GM20431 (cell line): ENCODE data around the gene PRMT1.
"Not testable (repeated sequence)": the region's sequence is repeated elsewhere in the genome, so short reads cannot be mapped to it uniquely, and the experiment has no call there.

Source experiments
- in situ Hi-C: fragments of 300-500 bp; cut with MseI, MboI; formaldehyde crosslinking; loops from one replicate; pipeline ENCODE4 v1.15.0; 2020; ENCODE audit warnings: low sequenced_read_pairs; ENCODE audit not compliant: unreplicated experiment

PRMT1 gene

DNA sequence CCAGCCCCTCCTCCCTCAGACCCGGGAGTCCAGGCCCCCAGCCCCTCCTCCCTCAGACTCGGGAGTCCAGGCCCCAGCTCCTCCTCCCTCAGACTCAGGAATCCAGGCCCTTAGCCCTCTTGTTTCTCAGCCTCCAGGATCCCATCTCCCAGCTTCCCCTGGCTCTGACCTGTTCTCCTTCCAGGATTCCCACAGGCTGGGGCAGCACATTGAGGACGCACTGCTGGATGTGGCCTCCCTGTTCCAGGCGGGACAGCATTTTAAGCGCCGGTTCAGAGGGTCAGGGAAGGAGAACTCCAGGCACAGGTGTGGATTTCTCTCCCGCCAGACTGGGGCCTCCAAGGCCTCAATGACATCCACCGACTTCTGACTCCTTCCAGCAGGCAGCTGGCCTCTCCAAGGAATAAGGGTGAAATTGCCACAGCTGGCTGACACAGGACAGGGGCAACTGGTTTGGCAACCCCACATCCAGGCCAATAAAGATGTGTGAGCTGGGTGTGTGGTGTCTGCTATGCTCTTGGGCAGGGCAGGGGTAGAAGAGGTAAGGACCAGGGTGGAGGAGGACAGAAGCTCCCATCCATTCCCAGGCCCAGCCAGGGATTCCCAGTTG, 36.3 kb downstream of the PRMT1 start:
- in situ Hi-C loops, result no loop called here

GRCh38 chr19:49716154-49716553, 39.1 kb downstream of the PRMT1 start:
- in situ Hi-C loops, result no loop called here

- in situ Hi-C loops, result no loop called here
Measured at GRCh38 chr19:49718511-49718910, 41.4 kb downstream of the PRMT1 start.

- in situ Hi-C loops, result no loop called here
Measured at GRCh38 chr19:49718991-49719390, 41.9 kb downstream of the PRMT1 start.

- in situ Hi-C loops, result not testable (repeated sequence)
Measured at GRCh38 chr19:49719420-49719819, 42.3 kb downstream of the PRMT1 start.

GRCh38 chr19:49727217-49728030, 50.4 kb downstream of the PRMT1 start:
- in situ Hi-C loops, result no loop called here

- in situ Hi-C loops, result no loop called here
Measured at GRCh38 chr19:49730166-49730565, 53.1 kb downstream of the PRMT1 start.
